ENCODE measurements around the gene VIM.

- TF ChIP-seq CTCF (IDR thresholded peaks at IDR 0.05) (no peak), POLR2A (IDR thresholded peaks at IDR 0.05) (no peak)
Observed at GRCh38 chr10:17240616-17241015, 12.6 kb downstream of the VIM start.

All from adrenal gland (tissue), 5 donors.